NCI-H2081 (cell line): ENCODE measurements around the gene COX11.

Experiments
- DNase-seq, 2 experiments: peaks; one replicate each; lab custom pipeline; 2025; lab: John Stamatoyannopoulos, UW

Gene COX11, protein sequence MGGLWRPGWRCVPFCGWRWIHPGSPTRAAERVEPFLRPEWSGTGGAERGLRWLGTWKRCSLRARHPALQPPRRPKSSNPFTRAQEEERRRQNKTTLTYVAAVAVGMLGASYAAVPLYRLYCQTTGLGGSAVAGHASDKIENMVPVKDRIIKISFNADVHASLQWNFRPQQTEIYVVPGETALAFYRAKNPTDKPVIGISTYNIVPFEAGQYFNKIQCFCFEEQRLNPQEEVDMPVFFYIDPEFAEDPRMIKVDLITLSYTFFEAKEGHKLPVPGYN

DNA sequence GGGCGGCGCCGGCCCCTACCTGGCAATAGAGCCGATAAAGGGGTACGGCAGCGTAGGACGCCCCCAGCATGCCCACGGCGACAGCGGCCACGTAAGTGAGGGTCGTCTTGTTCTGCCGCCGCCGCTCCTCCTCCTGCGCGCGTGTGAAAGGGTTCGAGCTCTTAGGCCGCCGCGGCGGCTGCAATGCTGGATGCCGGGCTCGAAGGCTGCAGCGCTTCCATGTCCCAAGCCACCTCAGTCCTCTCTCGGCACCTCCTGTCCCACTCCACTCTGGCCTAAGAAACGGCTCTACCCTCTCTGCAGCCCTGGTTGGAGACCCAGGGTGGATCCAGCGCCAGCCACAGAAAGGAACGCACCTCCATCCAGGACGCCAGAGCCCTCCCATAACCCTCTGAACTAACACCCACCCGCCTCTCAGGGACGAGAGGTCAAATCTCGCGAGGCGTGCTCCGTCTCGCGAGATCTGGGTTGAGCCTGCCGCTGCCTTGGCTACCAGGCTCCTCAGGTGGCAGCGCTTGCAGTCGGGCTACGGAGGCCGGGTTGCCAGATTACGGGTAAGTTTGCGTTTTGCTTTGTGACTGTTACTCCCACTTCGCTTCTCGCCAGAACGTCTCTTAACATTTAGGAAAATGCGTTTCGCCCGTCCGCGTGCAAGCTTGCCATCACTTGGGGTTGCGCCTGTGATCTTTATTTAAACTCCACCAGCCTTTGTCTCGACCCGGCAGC is at the start of gene COX11, which contains the start of gene STXBP4:
Gene COX11 (minus strand): TSS at position 393 of the 726 bp plus-strand sequence. CDS start 8 bp downstream, at position 385.
Gene STXBP4 (plus strand): TSS at position 504 of the 726 bp plus-strand sequence. CDS start 17,455 bp downstream, outside the sequence.
- peak; percentile 97 to 99 for DNase-seq

DNA sequence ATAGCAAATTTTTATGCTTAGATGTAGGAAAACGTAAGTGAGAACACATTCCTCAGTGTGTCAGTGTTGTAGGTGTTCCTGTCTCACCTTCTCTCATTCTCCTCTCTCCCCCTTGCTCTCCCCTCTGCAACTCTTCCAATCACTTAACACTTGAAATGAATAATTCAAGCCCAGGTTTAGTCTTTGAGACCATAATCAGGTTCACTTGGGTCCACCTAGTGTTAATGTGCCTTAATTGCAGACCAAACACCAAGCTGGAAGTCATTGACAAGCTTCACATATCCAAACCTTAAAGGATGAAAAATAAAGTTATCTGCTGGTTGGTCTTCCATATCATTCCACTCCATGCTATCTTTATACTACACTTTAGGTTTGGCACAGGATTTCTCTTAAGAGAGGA is 37.1 kb upstream of the COX11 start:
- peak in 1 of 2 experiments; percentile 40 for DNase-seq

DNA sequence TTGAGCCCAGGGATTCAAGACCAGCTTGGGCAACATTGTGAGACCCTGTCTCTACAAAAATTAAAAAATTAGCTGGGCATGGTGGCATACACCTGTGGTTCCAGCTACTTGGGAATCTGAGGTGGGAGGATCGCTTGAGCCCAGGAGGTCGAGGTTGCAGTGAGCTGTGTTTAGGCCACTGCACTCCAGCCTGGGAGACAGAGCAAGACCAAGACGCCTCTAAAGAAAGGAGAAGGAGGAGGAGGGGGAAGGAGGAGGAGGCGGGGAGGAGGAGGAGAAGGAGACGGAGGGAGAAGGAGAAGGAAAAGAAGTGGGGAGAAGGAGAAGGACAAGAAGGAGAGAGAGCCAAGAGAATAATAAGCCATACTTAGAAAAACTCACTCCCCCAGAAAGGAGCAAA is 36.0 kb upstream of the COX11 start:
- DNase-seq = no peak

DNA sequence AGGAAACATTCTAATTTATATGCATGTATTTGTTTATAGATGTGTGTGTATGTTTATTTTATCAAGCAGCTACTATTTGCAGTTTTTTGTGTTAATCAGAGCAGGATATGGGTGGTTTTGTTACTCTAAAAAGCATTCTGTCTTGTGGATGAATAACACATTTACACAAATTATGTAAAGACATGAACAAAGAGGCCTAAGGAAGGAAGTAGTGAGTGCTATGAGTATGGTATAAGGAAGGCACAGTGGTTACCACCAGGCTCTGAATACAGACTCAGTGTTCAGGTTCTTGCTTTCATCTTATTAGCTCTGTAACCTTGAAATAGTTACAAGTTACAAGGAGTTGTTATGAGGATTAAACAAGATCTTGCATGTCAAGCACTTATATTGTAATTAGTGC is 34.0 kb upstream of the COX11 start:
- no peak for DNase-seq

DNA sequence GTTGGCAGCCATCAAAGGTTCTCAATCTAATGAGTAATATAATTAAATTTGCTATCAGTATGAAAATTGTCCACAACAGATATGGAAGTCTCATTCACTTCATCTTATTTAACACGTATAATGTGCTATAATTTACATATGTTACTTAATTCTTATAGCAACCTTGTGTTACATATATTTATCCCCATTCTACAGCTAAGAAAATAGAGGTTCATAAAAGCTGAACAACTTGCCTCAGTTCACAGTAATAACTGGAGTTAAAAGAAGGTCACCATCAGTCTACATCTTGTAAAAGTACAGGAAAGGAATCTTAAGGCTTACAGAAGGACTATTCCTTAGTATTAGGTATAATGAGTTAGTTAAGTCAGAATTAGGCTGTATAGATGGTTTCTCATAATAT is 28.0 kb upstream of the COX11 start:
- no peak for DNase-seq

DNA sequence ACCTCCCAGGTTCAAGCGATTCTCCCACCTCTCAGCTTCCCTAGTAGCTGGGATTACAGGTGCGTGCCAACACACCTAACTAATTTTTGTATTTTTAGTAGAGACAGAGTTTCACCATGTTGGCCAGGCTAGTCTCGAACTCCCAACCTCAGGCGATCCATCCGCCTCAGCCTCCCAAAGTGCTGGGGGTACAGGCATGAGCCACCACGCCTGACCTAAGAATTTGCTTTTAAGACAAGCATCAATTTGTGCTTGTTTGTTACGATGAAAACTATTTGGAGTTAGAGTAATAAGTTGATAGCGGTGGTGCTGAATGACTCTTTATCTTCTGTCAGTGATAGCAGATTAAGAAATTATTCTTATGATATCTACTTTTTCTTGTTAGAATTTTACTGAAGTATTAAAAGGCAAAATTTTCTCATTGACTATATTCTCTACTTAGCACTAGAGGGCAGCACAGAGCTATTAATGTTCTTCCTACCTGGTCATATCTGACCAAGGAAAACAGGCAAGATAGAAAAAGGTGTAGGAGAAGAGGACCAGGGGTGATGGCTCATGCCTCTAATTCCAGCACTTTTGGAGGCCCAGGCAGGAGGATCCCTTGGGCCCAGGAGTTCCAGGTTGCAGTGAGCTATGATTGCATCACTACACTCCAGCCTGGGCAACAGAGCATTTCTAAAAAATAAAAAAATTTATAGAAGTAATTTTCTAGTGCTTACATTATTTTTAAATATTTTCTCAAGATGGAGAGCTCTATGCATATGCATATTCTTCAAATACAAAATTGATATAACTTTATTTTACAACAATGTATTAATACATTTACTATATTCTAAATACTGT is 24.6 kb upstream of the COX11 start:
- peak; percentile 48 to 52 for DNase-seq

DNA sequence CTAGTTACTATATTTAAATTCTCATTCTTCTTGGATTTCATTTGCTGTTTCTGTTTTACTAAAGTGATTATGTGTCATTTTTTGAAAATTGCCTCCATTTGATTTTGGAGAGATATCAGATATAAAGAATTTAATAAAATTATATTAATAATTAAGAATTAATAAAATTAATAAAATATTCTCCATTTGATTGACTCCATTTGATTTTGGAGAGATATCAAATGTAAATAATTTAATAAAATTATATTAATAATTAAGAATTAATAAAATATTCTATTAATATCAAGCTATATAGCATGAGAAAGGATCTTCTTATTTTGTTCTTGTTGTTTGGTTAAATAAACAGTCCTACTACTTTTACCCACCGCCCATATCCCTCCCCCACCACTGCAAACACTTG is 23.1 kb upstream of the COX11 start:
- no peak for DNase-seq

DNA sequence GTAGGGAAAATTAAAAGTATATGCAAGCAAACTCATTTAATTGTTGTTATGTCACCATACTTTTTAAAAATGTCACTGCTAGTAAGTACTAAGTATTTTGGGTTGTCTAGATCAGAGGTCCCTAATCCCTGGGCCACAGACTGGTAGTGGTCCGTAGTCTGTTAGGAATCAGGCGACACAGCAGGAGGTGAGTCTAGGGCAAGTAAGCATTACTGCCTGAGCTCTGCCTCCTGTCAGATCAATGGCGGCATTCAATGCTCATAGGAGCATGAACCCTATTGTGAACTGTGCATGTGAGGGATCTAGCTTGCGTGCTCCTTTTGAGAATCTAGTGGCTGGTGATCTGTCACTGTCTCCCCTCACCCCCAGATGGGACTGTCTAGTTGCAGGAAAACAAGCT is 21.7 kb upstream of the COX11 start:
- no peak for DNase-seq

DNA sequence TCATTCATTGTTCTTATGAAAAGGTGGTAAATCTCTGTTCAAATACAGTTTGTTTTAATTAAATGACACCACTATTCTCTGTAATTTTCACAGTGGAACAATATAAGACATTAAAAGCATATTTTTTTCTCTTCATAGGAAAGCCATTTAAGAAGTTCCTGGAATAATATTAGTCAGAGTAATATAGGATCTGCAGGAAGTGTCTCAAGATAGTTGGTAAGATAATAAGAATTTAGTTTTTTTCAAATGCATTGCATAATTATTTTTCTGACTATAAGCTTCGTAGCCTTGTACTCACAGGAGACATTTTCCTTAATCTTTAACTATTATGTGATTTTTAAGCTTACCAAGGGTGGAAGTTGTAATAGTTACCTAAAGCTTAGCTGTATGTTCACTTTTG is 17.0 kb upstream of the COX11 start:
- no peak for DNase-seq

DNA sequence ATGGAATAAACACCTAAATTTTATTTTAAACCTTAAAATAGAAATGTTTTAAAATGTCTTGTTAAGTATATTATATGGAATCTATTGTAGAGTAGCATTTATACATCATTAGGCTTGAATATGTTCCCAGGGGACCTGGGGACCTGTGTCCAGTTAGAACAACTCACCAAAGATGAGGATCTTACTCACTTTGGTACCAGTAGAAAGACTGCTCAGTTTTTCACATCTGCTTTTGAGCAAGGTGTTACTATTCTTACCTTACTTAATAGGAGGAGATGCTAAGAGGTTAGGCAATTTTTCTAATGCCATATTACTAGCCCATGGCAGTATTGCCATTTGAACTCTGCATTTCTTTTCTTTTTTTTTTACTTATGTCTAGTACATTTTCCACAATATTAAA is 14.8 kb upstream of the COX11 start:
- DNase-seq = no peak

DNA sequence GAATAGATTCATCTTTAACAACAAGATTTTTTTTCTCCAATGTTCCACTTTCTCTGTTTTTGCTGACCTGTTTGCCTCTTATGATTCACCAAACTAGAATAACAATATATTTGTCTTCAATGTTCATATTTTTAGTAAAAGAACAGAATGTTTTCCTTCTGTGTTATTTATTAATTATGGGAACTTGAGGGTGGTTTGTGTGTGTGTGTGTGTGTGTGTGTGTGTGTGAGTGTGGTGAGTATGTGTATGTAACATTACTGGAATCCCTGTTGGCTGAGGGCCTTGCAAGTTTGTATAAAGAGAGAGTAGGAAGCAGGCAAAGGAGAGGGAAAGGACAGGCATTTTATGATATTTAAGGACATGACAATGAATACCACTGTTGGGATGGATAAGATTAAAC is 13.9 kb upstream of the COX11 start:
- no peak for DNase-seq

DNA sequence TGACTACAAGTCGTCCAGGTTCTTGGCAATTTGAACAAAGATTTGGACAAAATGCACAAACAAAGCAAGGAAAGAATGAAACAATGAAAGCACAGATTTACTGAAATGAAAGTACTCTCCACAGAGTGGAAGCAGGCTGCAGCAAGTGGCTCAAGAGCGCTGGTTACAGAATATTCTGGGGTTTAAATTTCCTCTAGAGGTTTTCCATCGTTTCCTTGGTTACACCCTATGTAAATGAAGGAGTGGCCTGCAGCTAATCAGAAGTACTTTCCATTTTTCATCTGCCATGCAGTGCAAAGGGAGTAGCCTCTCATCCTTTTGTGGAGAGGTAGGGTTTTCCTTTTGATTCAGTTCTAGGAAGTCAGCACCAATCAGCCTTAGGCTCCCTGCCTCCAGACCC is 11.9 kb upstream of the COX11 start:
- DNase-seq = peak in 1 of 2 experiments; percentile 2

DNA sequence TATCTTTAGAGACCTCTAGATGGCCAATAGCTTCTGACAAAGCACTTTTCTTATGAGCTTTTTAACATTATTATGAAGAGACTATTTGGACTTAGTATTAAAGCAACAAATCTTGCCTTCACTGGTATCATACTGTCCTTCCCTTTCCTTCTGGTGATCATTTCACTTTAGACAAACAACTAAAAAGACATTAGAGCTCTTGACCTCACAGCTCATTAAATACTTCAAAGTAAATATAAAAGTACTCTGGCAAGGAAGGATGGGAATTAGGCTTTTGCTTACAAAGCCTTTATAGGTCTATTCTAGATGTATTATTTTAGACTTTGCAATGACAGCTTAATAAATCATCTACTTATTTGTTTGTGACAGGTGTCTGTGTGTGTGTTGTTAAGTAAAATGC is 11.2 kb upstream of the COX11 start:
- peak in 1 of 2 experiments; percentile 5 for DNase-seq

DNA sequence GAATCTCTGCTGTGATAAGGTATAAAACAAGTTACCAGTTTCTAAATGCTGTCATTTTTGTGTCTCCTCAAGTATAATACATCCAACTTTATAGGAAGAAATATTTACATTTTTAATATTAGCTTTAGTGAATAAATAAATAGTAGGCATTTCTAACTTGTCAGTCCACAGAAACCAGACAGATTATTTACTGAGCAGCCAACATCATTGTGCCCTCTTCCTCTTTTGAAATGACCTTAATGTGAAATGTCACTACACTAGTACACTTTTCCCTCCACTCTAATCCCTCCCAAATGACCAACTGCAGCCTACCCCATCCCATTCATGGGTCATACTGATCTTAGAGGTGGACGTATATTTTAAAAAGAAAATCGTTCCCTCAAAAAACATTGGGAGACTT is 9.3 kb upstream of the COX11 start:
- DNase-seq = no peak

DNA sequence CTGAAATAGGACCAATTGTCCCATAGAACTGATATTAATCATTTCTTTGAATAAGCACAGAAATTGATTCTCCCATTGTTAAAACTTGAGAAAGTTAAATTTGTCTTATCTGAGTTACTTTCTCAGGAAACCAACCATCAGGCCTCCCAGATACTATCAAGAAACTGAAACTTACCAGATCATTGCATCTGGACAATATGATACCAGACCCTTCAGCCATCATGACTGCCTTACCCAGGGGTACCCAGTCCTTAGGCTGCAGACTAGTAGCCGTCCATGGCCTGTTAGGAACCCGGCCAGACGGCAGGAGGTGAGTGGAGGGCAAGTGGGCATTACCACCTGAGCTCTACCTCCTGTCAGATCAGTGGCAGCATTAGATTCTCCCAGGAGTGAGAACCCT is 7.9 kb upstream of the COX11 start:
- no peak for DNase-seq

DNA sequence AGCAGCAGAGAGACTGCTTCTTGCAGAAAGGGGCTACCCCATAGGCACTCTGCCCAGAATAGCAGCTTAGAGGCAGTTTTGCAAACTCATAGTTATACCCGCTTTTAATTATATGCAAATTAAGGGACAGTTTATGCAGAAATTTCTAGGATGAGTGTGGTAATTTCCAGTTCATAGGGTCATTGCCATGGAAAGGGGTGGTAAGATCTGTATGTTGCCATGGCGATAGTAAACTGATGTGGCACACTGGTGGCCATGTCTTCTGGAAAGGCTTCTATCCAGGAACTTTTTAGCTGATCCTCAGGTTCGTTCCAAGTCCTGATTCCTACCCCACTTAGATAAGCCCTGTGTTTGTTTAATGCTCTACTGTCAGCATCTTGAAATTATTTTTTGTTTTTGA is 6.3 kb upstream of the COX11 start:
- no peak for DNase-seq

DNA sequence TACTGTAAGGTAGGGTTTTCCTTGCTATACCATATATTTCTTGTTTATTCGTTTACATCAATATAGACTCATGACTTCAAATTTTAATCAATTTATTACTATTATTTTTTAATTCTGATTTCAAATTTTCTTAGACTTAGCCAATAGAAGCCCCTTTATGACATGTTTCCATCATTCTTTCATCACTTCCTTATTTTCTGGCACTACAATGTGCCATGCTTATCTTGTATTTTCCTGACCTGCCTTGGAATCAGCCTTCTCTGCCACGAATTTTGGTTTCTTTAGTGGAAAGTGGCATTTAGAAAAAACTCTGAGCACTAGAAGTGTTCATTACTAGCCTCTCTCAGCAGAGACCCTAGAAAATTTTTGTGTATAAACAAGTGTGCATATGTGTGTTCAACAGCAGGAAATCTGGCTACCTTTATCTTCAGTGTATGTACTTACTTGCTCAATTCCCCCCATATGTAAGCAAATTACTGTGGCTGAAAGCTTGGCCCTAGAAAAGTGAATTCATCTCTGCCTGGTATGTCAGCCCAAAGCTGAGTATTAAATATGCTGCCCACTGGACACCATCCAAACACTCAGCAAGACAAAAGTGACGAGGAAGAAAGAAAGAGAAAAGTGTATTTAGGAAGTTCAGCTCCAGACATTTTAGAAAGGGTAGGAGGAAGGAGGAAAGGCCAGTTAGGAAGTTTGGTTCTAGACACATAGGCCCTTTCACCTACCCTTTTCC is 4.1 kb upstream of the COX11 start:
- peak in 1 of 2 experiments; percentile 63 for DNase-seq

DNA sequence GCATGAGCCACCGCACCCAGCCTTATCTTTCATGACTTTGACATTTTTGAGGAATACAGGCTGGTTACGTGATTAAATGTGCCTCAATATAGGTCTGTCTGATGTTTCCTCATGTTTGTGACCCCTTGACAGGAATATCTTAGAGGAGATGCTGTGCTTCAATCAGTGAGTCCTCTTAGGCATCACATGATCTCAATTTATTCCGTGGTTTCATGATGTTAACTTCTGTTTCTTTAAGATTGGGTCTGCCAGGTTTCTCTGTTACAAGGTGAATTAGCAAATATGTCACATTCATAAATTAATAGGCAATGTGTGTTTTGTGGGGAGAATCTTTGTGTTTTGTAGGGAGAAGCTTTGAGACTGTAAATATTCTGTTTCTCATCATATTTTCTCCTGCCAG is 3.4 kb upstream of the COX11 start:
- no peak for DNase-seq

DNA sequence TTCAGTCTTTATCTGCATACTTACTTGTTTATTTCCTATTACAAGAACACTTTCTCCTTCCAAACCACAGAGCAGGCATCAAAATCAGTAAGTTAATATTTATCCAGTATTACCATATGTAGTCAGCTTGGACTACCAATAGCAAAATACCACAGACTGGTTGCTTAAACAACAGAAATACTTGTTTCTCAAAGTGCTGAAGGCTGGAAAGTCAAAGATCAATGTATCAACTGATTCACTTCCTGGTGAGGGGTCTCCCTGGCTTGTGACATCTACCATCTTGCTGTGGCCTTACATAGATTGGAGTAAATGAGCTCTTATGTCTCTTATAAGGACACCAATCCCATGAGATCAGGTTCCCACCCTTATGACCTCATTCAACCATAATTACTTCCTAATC is 2.7 kb upstream of the COX11 start:
- no peak for DNase-seq

DNA sequence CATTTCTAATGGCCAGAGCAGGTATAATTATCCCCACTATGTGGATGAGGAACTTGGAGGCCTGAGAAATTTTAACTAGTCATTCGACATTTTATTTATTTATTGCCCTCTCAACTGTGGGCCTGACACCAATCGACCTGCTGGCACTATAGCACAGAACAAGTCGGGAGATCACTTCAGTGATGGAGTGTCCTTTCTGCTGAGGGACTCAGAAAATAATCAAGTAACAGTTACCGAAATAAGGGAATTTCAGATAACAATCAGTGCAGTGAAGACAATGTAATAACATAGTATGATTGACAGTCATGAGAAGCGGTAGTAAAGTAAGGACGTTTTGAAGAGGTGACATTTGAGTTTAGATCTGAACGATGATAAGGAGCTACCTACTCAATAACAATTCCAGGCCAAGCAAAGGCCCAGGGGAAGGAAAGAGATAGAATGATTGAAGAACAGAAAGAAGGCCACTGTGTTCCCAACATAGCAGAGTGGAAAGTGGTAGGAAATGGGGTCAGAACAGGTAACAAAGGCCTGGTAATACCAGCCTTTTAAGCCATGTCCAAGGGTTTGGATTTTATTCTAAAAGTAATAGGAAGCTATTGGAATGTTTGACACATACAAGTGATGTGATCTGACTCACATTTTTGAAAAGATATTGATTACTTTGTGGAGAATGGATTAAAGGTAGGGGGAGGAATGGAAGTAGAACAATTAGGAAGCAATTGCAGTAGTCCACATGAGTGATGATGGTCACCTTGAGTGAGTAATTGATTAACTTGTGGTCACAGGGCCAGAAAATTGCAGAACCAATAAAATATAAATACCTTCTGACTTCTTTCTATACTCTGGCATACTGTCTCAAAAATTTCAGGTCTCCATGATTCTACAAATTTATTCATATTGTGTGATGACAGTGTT is 1.5 kb upstream of the COX11 start:
- no peak for DNase-seq

DNA sequence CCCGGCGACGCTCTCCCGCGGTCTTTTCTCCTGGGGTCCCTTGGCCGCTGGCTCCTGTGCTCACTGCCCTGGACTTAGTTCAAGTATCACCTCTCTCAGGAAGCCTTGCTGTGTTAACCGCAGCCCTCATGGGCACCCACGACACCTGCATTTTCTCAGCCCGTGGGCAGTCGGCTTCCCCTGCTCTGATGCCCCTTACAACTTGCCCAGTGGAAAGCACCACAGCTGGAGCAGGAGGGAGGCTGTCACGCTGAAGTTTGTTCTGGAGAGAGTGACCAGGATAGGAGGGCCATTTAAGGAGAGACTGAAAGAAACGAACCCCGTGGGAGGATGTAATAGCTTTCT is 506 bp upstream of the COX11 start:
- no peak for DNase-seq
